GM19455 (cell line): ENCODE results near the gene SLC38A10.

Source experiments
- ATAC-seq: cut with Tn5 transposase; IDR thresholded peaks from one replicate; pipeline ENCODE4 v1.9.1; 2021; ENCODE audit not compliant: unreplicated experiment

Gene SLC38A10

GRCh38 chr17:81244358-81245023 is 50.6 kb downstream of the SLC38A10 start:
- no peak for ATAC-seq

- no peak for ATAC-seq
Observed at GRCh38 chr17:81243333-81243664, 51.8 kb downstream of the SLC38A10 start.

- ATAC-seq = no peak
Observed at GRCh38 chr17:81242421-81243332, 52.4 kb downstream of the SLC38A10 start.

- ATAC-seq = no peak
Observed at GRCh38 chr17:81241648-81242420, 53.3 kb downstream of the SLC38A10 start.

GRCh38 chr17:81241203-81241602 is 53.9 kb downstream of the SLC38A10 start:
- no peak for ATAC-seq

GRCh38 chr17:81240761-81241160 is 54.3 kb downstream of the SLC38A10 start:
- no peak for ATAC-seq

- no peak for ATAC-seq
Observed at GRCh38 chr17:81239714-81240555, 55.2 kb downstream of the SLC38A10 start.

- ATAC-seq = peak; percentile 89
Observed at GRCh38 chr17:81238815-81239713, 56.0 kb downstream of the SLC38A10 start, which contains the start of the genes NDUFAF8 and TEPSIN. TSS of gene NDUFAF8 (plus strand) at chr17:81239318. CDS start at chr17:81239364, 46 bp downstream. TSS of gene TEPSIN (minus strand) at chr17:81239055. CDS start at chr17:81239033, 22 bp downstream.

GRCh38 chr17:81238490-81238814 is 56.7 kb downstream of the SLC38A10 start:
- ATAC-seq = peak; percentile 4

- no peak for ATAC-seq
Observed at GRCh38 chr17:81237591-81238489, 57.3 kb downstream of the SLC38A10 start.

GRCh38 chr17:81236784-81237183 is 58.3 kb downstream of the SLC38A10 start:
- no peak for ATAC-seq

- no peak for ATAC-seq
Observed at GRCh38 chr17:81235822-81236740, 59.0 kb downstream of the SLC38A10 start.

GRCh38 chr17:81234940-81235821 is 59.9 kb downstream of the SLC38A10 start:
- ATAC-seq = no peak

GRCh38 chr17:81234506-81234855 is 60.6 kb downstream of the SLC38A10 start:
- no peak for ATAC-seq

- no peak for ATAC-seq
Observed at GRCh38 chr17:81233811-81234505, 61.1 kb downstream of the SLC38A10 start.

- no peak for ATAC-seq
Observed at GRCh38 chr17:81233316-81233715, 61.8 kb downstream of the SLC38A10 start.
